Activated T-cell treated with anti-CD3 and anti-CD28 coated beads for 48 hours (primary cell): Measurements from ENCODE around the gene CPNE5.

ENCODE experiments used
- DNase-seq: peaks from one replicate; pipeline ENCODE4 v3.0.0-alpha.2; 2020; ENCODE audit warnings: low read depth

CPNE5 gene

GRCh38 chr6:36760685-36761435 is 78.4 kb downstream of the CPNE5 start:
- DNase-seq: no peak

DNA sequence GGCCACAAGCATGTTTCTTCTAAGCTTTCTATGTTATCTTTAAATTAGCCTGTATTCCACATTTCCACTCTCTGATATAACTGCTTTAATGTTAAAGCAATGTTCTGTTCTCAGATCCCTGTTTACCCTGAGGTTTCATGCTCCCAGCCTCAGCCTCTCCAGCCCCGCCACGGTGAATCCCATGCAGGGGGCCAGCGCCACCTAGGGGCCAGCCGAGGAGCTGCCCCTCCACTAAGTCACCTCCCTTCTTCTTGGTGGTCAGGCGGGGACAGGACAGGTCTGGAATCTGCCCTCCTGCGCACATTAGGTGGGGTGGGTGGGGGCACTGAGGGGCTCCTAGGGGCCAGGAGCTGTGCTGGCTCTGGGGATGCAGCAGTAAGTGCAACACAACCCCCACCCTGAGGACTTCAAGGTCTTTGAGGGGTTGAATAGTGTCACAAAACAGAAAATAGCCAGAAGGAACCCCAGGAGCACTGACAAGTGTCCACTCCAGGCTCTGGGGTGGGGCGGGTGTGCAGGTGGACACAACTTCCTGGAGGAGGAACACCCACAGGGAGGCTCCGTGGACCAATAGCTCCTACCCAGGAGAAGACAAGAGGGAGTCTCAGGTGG is 80.0 kb downstream of the CPNE5 start:
- peak; percentile 78 for DNase-seq

DNA sequence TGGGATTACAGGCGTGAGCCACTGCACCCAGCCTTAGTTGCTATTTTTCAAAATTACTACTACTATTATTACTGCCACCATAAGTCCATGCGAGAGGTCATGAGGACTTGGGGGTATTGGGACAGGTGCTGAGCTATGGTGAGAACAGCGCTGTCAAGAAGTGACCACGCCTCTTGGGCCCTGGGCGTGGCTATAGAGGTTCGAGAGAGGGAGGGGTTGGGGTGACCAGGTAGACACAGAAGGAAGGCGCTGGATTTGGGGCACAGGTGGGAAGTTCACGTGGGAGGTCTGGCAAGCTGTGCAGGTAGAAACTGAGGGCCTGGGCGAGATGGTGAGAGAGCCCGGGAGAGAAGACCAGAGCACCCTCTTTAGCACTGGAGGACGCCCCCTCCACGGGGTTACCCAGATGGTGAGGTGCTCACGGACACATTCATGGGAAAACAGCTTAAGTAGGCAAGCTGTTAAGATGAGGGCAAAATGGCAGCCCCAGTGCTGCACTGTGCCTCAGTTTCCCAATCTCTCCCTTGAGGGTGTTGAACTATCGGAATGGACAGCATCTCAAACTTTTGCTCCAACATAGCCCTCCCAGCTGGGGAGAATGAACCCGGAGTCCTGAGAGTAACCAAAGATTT is 80.6 kb downstream of the CPNE5 start:
- DNase-seq: no peak

DNA sequence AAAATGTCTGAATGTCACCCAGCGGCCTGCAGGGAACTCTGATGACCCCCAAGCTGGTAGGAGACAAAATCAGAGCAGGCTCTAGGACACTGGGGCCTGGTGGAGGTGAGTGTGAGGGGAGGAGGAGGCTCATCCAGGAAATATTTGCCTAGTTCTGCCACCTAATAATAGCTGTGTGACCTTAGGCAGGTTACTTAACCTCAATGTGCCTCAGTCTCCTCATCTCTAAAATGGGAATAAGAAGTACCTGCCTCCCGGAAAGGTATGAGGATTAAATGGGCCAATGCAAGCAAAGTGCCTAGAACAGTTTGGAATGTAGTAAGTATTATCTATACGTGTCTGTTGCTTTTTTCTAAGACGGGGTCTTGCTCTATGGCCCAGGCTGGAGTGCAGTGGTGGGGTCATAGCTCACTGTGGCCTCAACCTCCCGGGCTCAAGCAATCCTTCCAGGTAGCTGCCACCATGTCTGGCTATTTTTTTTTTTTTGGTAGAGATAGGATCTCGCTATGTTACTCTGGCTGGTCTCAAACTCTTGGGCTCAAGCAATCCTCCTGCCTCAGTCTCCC is 81.2 kb downstream of the CPNE5 start:
- DNase-seq: no peak

- DNase-seq: no peak
These were observed 82.0 kb downstream of the CPNE5 start for GRCh38 chr6:36757206-36757605.

- no peak for DNase-seq
These were observed 82.5 kb downstream of the CPNE5 start for GRCh38 chr6:36756786-36757185.

- DNase-seq: peak; percentile 65
These were observed 83.6 kb downstream of the CPNE5 start for GRCh38 chr6:36755435-36756348.

GRCh38 chr6:36754582-36755434 is 84.4 kb downstream of the CPNE5 start:
- DNase-seq: no peak

GRCh38 chr6:36753671-36754405 is 85.4 kb downstream of the CPNE5 start:
- DNase-seq: no peak

DNA sequence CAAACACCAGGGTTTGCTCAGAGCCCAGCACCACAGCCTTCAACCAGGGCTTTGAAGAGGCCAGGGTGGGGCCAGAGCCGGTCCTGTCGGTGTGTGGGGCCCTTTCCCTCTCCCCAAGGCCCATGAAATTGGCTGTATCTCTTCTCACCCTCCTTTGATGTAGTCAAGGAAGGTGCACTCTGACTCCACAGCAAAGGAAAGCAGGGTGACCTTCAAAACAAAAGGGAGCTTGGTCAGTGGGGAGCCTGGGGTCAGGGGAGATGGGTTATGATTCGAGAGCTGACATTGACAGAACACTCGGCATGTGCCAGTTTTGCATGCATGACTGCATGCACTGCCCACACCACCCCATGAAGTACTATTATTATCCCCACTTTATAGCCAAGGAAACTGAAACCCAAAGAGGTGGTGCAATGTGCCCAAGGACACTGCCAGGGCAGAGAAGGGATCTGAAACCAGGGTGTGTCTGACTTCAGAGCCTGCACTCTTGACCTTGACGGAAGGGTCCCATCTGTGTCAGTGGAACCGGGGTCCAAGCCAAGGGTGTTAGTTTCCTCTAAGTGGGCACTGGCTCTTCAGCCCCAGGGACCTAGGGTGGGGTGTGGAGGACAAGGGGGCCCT is 86.2 kb downstream of the CPNE5 start:
- no peak for DNase-seq

DNA sequence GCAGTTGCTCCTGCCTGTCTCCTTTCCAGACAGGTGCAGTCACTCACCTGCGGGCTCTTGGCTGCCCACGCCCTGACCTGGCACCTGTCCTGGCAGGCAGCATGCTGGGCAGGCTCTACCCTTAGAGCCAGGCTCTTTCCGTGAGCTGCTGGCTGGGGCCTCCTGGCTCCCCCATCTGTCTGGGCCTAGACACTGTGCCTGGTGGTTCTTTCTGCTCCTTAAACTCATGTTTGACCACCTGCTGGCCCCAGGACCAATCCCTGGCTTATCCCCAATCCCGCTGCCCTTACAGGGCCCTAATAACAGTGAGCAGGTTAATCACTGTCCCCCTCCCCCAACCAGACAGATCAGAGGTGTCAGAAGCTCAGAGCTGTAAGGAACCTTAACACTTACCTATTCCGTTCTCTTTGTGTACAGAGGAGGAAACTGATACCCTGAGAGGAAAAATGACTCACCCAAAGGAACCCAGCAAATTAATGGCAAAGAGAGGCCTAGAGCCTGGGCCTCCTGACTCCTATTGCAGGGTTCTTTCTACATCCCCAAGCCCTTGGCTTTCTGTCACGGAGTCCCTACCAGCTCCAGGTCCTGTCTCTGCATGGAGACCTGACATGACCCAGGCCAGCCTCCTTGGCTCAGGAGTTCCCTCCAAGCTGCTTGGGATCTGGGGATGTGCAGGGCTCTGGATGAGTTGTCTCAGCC is 86.9 kb downstream of the CPNE5 start:
- DNase-seq: no peak

DNA sequence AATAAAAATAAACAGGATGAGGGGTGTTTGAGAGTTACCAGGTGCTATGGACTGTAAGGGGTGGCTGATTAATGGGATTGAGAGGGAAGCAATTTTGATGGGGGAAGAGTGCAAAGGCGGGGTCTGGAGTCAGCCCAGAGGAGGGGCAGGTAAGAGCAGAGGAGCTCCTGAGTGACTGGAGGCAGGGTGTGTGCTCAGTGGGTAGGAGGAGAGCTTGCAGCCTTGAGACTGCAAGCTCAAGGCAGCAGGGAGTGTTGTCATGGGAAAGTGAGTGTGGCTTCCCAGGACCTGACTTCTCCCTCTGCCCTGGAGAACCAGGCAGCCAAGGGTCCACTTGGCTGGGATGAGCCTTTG is 87.4 kb downstream of the CPNE5 start:
- no peak for DNase-seq

- no peak for DNase-seq
These were observed 88.2 kb downstream of the CPNE5 start for GRCh38 chr6:36751091-36751490.

GRCh38 chr6:36749829-36750489 is 89.3 kb downstream of the CPNE5 start:
- no peak for DNase-seq

- no peak for DNase-seq
These were observed 93.0 kb downstream of the CPNE5 start for GRCh38 chr6:36746251-36746650.

GRCh38 chr6:36745836-36746235 is 93.4 kb downstream of the CPNE5 start:
- no peak for DNase-seq

DNA sequence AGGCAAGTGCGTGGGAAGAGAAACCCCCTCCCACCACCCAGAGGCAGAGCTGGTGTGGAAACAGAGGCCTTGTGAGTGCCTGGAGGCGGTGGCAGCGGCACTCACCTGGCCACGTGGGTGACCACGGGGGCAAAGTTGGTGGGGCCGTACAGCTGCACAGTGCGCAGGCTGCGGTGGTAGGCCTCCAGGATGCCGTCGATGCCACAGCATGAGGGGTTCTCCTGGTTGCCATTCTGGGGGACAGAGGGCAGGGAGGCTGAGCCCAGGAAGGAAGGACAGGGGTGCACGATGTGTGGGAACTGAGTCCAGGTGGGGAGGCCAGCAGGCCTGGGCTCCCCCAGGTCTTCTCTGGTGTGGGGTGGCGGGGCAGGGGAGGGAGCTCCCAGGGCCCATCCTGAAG is 94.0 kb downstream of the CPNE5 start:
- DNase-seq: no peak

DNA sequence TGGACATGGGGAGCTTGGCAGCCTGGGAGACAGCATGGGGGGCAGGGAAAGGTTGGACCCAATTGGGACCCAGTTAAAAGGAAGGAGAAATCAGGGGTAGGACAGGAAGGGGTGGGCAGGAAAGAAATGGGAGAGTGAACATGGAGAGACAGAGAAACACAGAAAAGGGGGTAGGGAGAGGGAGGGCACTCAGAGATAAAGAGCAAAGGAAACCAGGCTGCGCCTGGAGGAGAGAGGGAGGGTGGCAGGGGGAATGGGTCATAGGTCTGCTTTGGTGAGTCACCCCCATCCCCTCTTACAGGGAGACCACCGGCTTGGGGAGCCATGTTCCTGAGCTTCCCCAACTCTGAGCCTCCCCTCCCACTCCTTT is 95.0 kb downstream of the CPNE5 start:
- no peak for DNase-seq
